SU-DHL-6 (cell line): ENCODE data around the gene RBM19.

Source experiments
- H2AFZ ChIP-seq: fragments of 200-600 bp; sonication (generic); 2 replicates; pipeline ENCODE4 v1.6.1; 2014; ENCODE audit warnings: low read depth, mild to moderate bottlenecking, moderate library complexity, mixed read lengths, antibody characterized with exemption, low read length; ENCODE audit not compliant: severe bottlenecking
- H3F3A ChIP-seq: fragments of 200-600 bp; shearing (Covaris generic); 2 replicates; pipeline ENCODE4 v1.6.0; 2016; ENCODE audit warnings: antibody characterized with exemption, mild to moderate bottlenecking; ENCODE audit not compliant: insufficient read depth
- H3K27ac ChIP-seq: fragments of 200-600 bp; sonication (generic); 2 replicates; pipeline ENCODE4 v1.5.1; 2016; ENCODE audit warnings: low read depth, mild to moderate bottlenecking, low read length, moderate library complexity, mixed read lengths
- H3K27me3 ChIP-seq: fragments of 200-600 bp; sonication (generic), shearing (Covaris generic); 2 replicates; pipeline ENCODE4 v1.6.0; 2014; ENCODE audit warnings: mild to moderate bottlenecking, low read length
- H3K36me3 ChIP-seq: fragments of 200-600 bp; sonication (generic); 2 replicates; pipeline ENCODE4 v1.6.1; 2014; ENCODE audit warnings: mild to moderate bottlenecking, low read length, mixed read lengths
- H3K4me2 ChIP-seq: fragments of 300-600, 200-600 bp; shearing (Covaris generic), sonication (generic); 2 replicates; pipeline ENCODE4 v1.6.0; 2014; ENCODE audit warnings: low read length, low read depth, mild to moderate bottlenecking; ENCODE audit not compliant: poor library complexity, severe bottlenecking
- H3K4me3 ChIP-seq: fragments of 200-600 bp; sonication (generic); 2 replicates; pipeline ENCODE4 v1.5.1; 2014; ENCODE audit warnings: antibody characterized with exemption, low read length, mild to moderate bottlenecking, mixed read lengths; ENCODE audit not compliant: insufficient read depth, poor library complexity, severe bottlenecking
- H3K79me2 ChIP-seq: fragments of 200-600 bp; sonication (generic); 2 replicates; pipeline ENCODE4 v1.6.1; 2014; ENCODE audit warnings: mild to moderate bottlenecking, low read length, moderate library complexity; ENCODE audit not compliant: insufficient read depth
- H3K9ac ChIP-seq: fragments of 200-600 bp; sonication (generic); 2 replicates; pipeline ENCODE4 v1.7.0; 2014; ENCODE audit warnings: mild to moderate bottlenecking, low read length
- H3K9me2 ChIP-seq: fragments of 200-600 bp; sonication (generic); replicated peaks from 2 replicates; pipeline ENCODE4 v1.6.1; 2014; ENCODE audit warnings: low read length; ENCODE audit not compliant: insufficient read depth
- H3K9me3 ChIP-seq: fragments of 200-600 bp; sonication (generic); 2 replicates; pipeline ENCODE4 v1.6.1; 2014; ENCODE audit warnings: low read length, mixed read lengths; ENCODE audit not compliant: insufficient read depth
- H4K20me1 ChIP-seq: fragments of 200-600 bp; sonication (generic); 2 replicates; pipeline ENCODE4 v1.6.1; 2014; ENCODE audit warnings: low read depth, mild to moderate bottlenecking, antibody characterized with exemption, low read length, moderate library complexity, mixed read lengths
- EZH2phosphoT487 ChIP-seq: fragments of 200-600 bp; sonication (generic), shearing (Covaris generic); conservative IDR thresholded peaks from 2 replicates; pipeline ENCODE4 v1.6.1; 2018; ENCODE audit warnings: mild to moderate bottlenecking, antibody characterized with exemption, low read length, moderate library complexity, mixed read lengths
- TF ChIP-seq, protein P1 (sequence below): fragments of 200-600 bp; sonication (generic); IDR thresholded peaks from one replicate; pipeline ENCODE4 v1.5.1; 2017; ENCODE audit warnings: antibody characterized with exemption, mild to moderate bottlenecking, low read length, moderate library complexity; ENCODE audit not compliant: insufficient read depth, poor library complexity, severe bottlenecking

The RBM19 gene

DNA sequence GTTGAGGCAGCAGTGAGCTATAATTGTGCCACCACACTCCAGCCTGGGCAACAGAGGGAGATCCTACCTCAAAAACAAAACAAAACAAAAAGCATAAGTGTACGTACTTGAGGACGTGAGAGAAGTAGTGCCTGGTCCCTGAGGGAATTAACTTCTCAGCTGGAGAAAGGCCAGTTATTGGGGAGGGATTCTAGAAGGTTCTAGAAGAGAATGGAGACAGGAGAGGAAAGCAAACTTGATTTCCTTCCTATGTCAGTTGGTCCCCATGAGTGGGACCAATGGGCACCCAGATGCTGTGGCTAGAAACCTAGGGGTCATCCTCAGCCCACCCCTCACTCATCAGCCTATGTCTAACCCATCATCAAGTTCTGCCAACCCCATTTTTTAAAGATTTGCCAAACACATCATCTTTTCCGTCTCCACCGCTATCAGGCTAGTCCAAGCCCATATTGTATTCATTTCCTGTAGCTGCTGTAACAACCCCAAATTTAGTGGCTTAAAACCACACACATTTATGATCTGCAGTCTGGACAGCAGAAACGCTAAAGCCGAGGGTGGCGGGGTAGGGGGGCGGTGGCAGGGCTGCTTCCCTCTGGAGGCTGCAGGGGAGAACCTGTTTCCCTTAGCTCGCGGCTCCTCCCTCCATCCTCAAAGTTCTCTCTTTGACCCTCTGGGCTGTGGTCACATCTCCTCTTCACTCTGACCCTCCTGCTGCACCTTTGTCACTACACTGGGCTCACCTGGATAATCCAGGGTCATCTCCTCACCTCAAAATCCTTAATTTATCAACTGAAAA is 7.2 kb upstream of the RBM19 start:
- Histone ChIP-seq H3K9me2 (no peaks in the 10 kb centered on the region), H3K4me3 (no peak overlapping the region), H3K9ac (no peak overlapping the region), H3K9me3 (no peaks in the 10 kb centered on the region), H3K27me3 (no peaks in the 10 kb centered on the region), H3K4me2 (no peak overlapping the region), H3K36me3 (no peaks in the 10 kb centered on the region), H3F3A (no peaks in the 10 kb centered on the region), H3K79me2 (no peaks in the 10 kb centered on the region), H4K20me1 (no peaks in the 10 kb centered on the region), H2AFZ (no peak overlapping the region), H3K27ac (no peak overlapping the region)
- TF ChIP-seq, protein P1, sequence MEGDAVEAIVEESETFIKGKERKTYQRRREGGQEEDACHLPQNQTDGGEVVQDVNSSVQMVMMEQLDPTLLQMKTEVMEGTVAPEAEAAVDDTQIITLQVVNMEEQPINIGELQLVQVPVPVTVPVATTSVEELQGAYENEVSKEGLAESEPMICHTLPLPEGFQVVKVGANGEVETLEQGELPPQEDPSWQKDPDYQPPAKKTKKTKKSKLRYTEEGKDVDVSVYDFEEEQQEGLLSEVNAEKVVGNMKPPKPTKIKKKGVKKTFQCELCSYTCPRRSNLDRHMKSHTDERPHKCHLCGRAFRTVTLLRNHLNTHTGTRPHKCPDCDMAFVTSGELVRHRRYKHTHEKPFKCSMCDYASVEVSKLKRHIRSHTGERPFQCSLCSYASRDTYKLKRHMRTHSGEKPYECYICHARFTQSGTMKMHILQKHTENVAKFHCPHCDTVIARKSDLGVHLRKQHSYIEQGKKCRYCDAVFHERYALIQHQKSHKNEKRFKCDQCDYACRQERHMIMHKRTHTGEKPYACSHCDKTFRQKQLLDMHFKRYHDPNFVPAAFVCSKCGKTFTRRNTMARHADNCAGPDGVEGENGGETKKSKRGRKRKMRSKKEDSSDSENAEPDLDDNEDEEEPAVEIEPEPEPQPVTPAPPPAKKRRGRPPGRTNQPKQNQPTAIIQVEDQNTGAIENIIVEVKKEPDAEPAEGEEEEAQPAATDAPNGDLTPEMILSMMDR = no peak
- no peak for TF ChIP-seq EZH2phosphoT487

DNA sequence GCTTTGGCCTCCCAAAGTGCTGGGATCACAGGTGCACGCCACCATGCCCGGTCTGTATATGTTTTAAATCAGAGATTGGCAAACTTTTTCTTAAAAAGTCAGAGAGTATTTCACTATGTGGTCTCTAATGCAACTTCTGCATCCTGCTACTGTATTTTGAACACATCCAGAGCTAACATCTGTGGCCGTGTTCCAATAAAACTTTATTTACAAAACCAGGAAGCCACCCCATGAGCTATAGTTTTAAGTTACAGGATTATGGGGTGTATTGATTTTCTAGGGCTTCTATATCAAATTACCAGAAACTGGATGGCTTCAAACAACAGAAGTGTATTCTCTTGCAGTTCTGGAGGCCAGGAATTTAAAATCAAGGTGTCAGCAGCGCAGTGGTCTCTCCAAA is 5.3 kb upstream of the RBM19 start:
- Histone ChIP-seq H3K27ac (no peak overlapping the region), H3K9me2 (no peaks in the 10 kb centered on the region), H3F3A (no peaks in the 10 kb centered on the region), H3K9me3 (no peaks in the 10 kb centered on the region), H4K20me1 (no peaks in the 10 kb centered on the region), H3K4me3 (no peak overlapping the region), H3K27me3 (no peaks in the 10 kb centered on the region), H3K9ac (no peak overlapping the region), H3K36me3 (no peaks in the 10 kb centered on the region), H2AFZ (no peak overlapping the region), H3K79me2 (no peaks in the 10 kb centered on the region), H3K4me2 (no peak overlapping the region)
- TF ChIP-seq EZH2phosphoT487 = no peak
- TF ChIP-seq, protein P1 = no peak

DNA sequence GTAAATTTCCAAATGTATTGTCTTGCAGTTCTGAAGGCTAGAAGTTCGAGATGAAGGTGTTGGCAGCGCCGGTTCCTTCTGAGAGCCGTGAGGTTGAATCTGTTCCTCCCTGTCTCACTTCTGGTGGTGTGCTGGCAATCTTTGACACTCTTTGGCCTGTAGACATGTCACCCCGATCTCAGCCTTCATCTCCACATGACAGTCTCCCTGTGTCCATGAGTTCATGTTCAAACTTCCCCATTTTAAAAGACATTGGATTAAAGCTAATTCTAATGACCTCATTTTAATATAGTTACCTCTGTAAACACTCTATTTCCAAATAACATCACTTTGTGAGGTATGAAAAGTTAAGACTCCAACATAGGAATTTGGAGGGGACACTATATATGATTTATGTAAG is 4.1 kb upstream of the RBM19 start:
- Histone ChIP-seq H3K27ac (no peak overlapping the region), H3K4me3 (no peak overlapping the region), H3K36me3 (no peaks in the 10 kb centered on the region), H2AFZ (no peak overlapping the region), H3K9me2 (no peaks in the 10 kb centered on the region), H3K9me3 (no peaks in the 10 kb centered on the region), H4K20me1 (no peaks in the 10 kb centered on the region), H3F3A (no peaks in the 10 kb centered on the region), H3K79me2 (peaks cover 7% of the 10 kb centered on the region), H3K9ac (no peak overlapping the region), H3K4me2 (no peak overlapping the region), H3K27me3 (no peaks in the 10 kb centered on the region)
- TF ChIP-seq, protein P1 = no peak
- no peak for TF ChIP-seq EZH2phosphoT487
